Esophagus squamous epithelium (tissue), 4 donors: ENCODE data around the gene COL4A2.

Source experiments
- POLR2A ChIP-seq, 4 donors: fragments of 450-650 bp; IDR thresholded peaks; one replicate each; pipeline ENCODE4 v1.6.1; 2017; ENCODE audit warnings: antibody characterized with exemption in 4 of 4, mild to moderate bottlenecking in 4 of 4, moderate library complexity in 3 of 4
- TF ChIP-seq, protein P1 (sequence below), 6 experiments: fragments of 450-650 bp in 4 of 6; fragments of 200-600 bp in 2 of 6; sonication (generic) in 2 of 6; IDR thresholded peaks; one replicate each; pipeline ENCODE4 v1.5.1; 2016 to 2019; ENCODE audit warnings: antibody characterized with exemption in 6 of 6, mild to moderate bottlenecking in 4 of 6, moderate library complexity in 4 of 6

DNA sequence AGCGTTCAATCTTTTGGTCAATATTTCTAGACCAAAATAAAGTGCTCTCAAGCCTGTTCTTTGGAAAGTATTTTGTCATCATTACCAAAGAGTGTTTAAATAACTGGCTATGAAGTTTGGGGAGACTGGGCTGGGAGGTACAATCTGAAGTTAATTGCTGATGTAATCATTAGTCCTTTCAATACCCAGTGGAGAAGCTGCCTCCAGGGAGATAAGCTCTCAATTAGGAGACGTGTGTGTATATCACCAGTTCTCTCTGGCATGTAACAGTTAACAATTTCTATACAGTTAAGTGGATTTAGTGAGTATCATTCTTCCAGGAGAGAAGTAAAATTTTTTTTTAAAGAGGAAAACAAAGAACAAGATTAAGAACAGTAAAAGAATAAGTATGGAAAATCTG lies 1.5 kb upstream of the COL4A2 start:
- TF ChIP-seq, protein P1, sequence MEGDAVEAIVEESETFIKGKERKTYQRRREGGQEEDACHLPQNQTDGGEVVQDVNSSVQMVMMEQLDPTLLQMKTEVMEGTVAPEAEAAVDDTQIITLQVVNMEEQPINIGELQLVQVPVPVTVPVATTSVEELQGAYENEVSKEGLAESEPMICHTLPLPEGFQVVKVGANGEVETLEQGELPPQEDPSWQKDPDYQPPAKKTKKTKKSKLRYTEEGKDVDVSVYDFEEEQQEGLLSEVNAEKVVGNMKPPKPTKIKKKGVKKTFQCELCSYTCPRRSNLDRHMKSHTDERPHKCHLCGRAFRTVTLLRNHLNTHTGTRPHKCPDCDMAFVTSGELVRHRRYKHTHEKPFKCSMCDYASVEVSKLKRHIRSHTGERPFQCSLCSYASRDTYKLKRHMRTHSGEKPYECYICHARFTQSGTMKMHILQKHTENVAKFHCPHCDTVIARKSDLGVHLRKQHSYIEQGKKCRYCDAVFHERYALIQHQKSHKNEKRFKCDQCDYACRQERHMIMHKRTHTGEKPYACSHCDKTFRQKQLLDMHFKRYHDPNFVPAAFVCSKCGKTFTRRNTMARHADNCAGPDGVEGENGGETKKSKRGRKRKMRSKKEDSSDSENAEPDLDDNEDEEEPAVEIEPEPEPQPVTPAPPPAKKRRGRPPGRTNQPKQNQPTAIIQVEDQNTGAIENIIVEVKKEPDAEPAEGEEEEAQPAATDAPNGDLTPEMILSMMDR (IDR thresholded peaks at IDR 0.05), result no peak
- TF ChIP-seq POLR2A (IDR thresholded peaks at IDR 0.05), result no peak
